HEK293 (cell line): ENCODE data around the gene WRAP73.

Source experiments
- CTCF ChIA-PET: fragments of 350-600 bp; formaldehyde crosslinking; extraction: SDS; loops from one replicate; lab custom pipeline; 2021; ENCODE audit warnings: antibody characterized with exemption; lab: Yijun Ruan, JAX
- POLR2A ChIA-PET: fragments of 300-600 bp; formaldehyde crosslinking; extraction: SDS; loops from one replicate; lab custom pipeline; 2020; ENCODE audit warnings: antibody characterized with exemption, inconsistent platforms; lab: Yijun Ruan, JAX
- H3K27ac ChIP-seq: fragments of 200-500 bp; sonication (Bioruptor generic); 2 replicates; pipeline ENCODE4 v1.5.1; 2014; ENCODE audit warnings: low read depth, low read length, control low read depth, inconsistent platforms; ENCODE audit errors: extremely low read depth
- H3K36me3 ChIP-seq, 2 experiments: fragments of 200-500 bp in 1 of 2; sonication (Bioruptor generic) in 1 of 2; 1 replicate in 1 of 2; 2 replicates in 1 of 2; pipeline ENCODE4 v1.5.1; 2014 to 2017; ENCODE audit warnings: inconsistent platforms in 2 of 2, low read length in 2 of 2; ENCODE audit not compliant: control insufficient read depth in 2 of 2, insufficient read depth in 1 of 2
- H3K4me1 ChIP-seq: fragments of 200-500 bp; sonication (Bioruptor generic); 2 replicates; pipeline ENCODE4 v1.5.1; 2014; ENCODE audit warnings: mild to moderate bottlenecking, low read length, inconsistent platforms; ENCODE audit not compliant: control insufficient read depth, insufficient read depth
- H3K4me3 ChIP-seq: 2 replicates; pipeline ENCODE4 v1.5.1; 2011; ENCODE audit warnings: low read depth, mild to moderate bottlenecking, control low read depth, low read length, moderate library complexity
- H3K9me3 ChIP-seq: fragments of 200-500 bp; sonication (Bioruptor generic); 2 replicates; pipeline ENCODE4 v1.5.1; 2014; ENCODE audit warnings: low read depth, low read length, inconsistent platforms; ENCODE audit not compliant: control insufficient read depth, insufficient read depth
- PRDM10 ChIP-seq: fragments of 450-650 bp; formaldehyde crosslinking; IDR thresholded peaks from 2 replicates; pipeline ENCODE4 v1.5.1; 2016; ENCODE audit warnings: missing biosample characterization, missing genetic modification characterization
- ZNF18 ChIP-seq: fragments of 450-650 bp; formaldehyde crosslinking; IDR thresholded peaks from 2 replicates; pipeline ENCODE4 v1.5.1; 2016; ENCODE audit warnings: missing biosample characterization, missing genetic modification characterization
- ZNF280C ChIP-seq: fragments of 450-650 bp; formaldehyde crosslinking; IDR thresholded peaks from 2 replicates; pipeline ENCODE4 v1.5.1; 2016; ENCODE audit warnings: missing biosample characterization, missing genetic modification characterization
- ZNF335 ChIP-seq: fragments of 450-650 bp; formaldehyde crosslinking; conservative IDR thresholded peaks from 2 replicates; pipeline ENCODE4 v1.5.1; 2016; ENCODE audit warnings: missing biosample characterization, missing genetic modification characterization
- ZNF416 ChIP-seq: fragments of 450-650 bp; formaldehyde crosslinking; IDR thresholded peaks from 2 replicates; pipeline ENCODE4 v1.5.1; 2016; ENCODE audit warnings: missing biosample characterization, missing genetic modification characterization
- ZNF510 ChIP-seq: fragments of 450-650 bp; formaldehyde crosslinking; IDR thresholded peaks from 2 replicates; pipeline ENCODE4 v1.5.1; 2018; ENCODE audit warnings: mild to moderate bottlenecking, missing genetic modification characterization, missing biosample characterization; ENCODE audit not compliant: insufficient replicate concordance
- ZNF561 ChIP-seq: fragments of 450-650 bp; IDR thresholded peaks from 2 replicates; pipeline ENCODE4 v1.5.1; 2018; ENCODE audit warnings: missing biosample characterization, missing genetic modification characterization, borderline replicate concordance
- ZNF692 ChIP-seq: fragments of 450-650 bp; formaldehyde crosslinking; IDR thresholded peaks from 2 replicates; pipeline ENCODE4 v1.5.1; 2016; ENCODE audit warnings: missing biosample characterization, missing genetic modification characterization
- ZSCAN5A ChIP-seq: fragments of 450-650 bp; formaldehyde crosslinking; IDR thresholded peaks from 2 replicates; pipeline ENCODE4 v1.5.1; 2016; ENCODE audit warnings: missing biosample characterization, missing genetic modification characterization

WRAP73 gene

GRCh38 chr1:3624200-3625136 lies 25.4 kb downstream of the WRAP73 start, which contains the start of gene TPRG1L (continued):
- TF ChIP-seq ZNF18: no peak

GRCh38 chr1:3623441-3624199 lies 26.3 kb downstream of the WRAP73 start:
- CTCF ChIA-PET: interaction anchor here (0.6 to 5.5 kb wide), 7 partner anchors 8 to 171 kb away, joined by 3 to 120 read pairs (median 4); no protein-coding TSS in a partner anchor
- no peak overlapping the region; the same call in 1 of the 2 replicates for H3K27ac ChIP-seq
- POLR2A ChIA-PET: no interaction called here

More at GRCh38 chr1:3623441-3624199, 26.3 kb downstream of the WRAP73 start:
- TF ChIP-seq ZNF335 (no peak), ZNF280C (tag by site-specific recombination) (no peak), ZSCAN5A (tag by site-specific recombination) (no peak), ZNF692 (no peak), ZNF416 (tag by site-specific recombination) (no peak), ZNF510 (tag by site-specific recombination) (no peak), ZNF561 (tag by site-specific recombination) (no peak), PRDM10 (tag by site-specific recombination) (peak; percentile 89)
- Histone ChIP-seq H3K36me3 (peaks cover 7 to 18% of the 10 kb centered on the region in 2 experiments), H3K9me3 (no peaks in the 10 kb centered on the region), H3K4me3 (peak overlapping the region; percentile 95), H3K4me1 (no peaks in the 10 kb centered on the region)
